ENCODE results near the gene CAPNS2. TPM values are rescaled to one million over a fixed set of nuclear protein-coding genes. Genes with fewer than 3 reads are reported as not detected.
A peak's percentile ranks its signal among the peaks of the same experiment; 100 is the strongest.

Gene CAPNS2
- total and polyA plus RNA-seq, 2 of the 13 experiments (the other 11 are each of a cell fraction or from before 2014, with no cell fraction given) = 0.29 TPM; not detected in 1

DNA sequence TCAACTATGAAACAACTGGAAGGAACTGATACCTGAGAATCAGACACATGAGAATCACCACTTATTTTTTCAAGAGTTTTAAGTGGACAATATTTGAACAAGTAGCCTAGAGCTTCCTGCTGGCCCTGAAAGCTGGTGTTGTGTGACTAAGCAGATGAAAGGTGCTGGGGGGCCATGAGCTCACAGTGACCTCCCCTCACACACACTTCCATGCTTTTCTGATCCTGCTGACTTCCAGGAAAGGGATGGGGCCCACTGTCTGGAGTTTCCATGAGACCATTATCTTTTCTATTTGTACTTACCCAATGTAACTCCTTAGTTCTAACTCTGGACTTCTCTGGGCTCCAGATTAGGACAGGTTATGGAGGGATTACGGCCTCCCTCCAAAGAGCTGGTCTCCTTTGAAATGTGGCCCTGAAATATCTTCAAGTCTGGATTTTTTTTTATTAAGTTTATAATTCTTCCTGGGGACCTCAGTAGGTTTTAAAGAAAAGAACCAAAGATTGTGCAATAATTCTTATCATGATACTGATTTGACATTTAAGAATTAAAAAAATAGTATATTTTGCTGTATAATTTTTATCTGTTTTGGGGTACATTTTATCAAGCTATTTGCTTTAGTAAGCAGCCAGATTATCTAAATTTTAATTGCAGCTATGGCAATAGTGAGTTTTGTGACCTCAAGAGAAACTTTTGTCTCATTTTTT, 4.9 kb downstream of the CAPNS2 start (continued):
- TF ChIP-seq, protein P1, sequence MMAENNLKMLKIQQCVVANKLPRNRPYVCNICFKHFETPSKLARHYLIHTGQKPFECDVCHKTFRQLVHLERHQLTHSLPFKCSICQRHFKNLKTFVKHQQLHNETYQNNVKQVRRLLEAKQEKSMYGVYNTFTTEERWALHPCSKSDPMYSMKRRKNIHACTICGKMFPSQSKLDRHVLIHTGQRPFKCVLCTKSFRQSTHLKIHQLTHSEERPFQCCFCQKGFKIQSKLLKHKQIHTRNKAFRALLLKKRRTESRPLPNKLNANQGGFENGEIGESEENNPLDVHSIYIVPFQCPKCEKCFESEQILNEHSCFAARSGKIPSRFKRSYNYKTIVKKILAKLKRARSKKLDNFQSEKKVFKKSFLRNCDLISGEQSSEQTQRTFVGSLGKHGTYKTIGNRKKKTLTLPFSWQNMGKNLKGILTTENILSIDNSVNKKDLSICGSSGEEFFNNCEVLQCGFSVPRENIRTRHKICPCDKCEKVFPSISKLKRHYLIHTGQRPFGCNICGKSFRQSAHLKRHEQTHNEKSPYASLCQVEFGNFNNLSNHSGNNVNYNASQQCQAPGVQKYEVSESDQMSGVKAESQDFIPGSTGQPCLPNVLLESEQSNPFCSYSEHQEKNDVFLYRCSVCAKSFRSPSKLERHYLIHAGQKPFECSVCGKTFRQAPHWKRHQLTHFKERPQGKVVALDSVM (CRISPR knock-in tag; IDR thresholded peaks at IDR 0.05) = no peak
- TF ChIP-seq, protein P2, sequence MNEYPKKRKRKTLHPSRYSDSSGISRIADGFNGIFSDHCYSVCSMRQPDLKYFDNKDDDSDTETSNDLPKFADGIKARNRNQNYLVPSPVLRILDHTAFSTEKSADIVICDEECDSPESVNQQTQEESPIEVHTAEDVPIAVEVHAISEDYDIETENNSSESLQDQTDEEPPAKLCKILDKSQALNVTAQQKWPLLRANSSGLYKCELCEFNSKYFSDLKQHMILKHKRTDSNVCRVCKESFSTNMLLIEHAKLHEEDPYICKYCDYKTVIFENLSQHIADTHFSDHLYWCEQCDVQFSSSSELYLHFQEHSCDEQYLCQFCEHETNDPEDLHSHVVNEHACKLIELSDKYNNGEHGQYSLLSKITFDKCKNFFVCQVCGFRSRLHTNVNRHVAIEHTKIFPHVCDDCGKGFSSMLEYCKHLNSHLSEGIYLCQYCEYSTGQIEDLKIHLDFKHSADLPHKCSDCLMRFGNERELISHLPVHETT (CRISPR knock-in tag; conservative IDR thresholded peaks at IDR 0.05) = no peak
- peak; percentile 36; the same call in 1 of the 2 replicates for TF ChIP-seq ZNF580 (CRISPR knock-in tag; IDR thresholded peaks at IDR 0.05; ENCODE audit: borderline replicate concordance, low read depth)
- TF ChIP-seq ZNF567 (CRISPR knock-in tag; IDR thresholded peaks at IDR 0.05; ENCODE audit: borderline replicate concordance) = no peak
- TF ChIP-seq MED1 (CRISPR knock-in tag; IDR thresholded peaks at IDR 0.05) = peak; percentile 80
- TF ChIP-seq KDM5A (IDR thresholded peaks at IDR 0.05; ENCODE audit: borderline replicate concordance, low read length) = no peak
- no peak; the same call in 1 of the 2 replicates for TF ChIP-seq ZNF460 (CRISPR knock-in tag; IDR thresholded peaks at IDR 0.05; ENCODE audit: borderline replicate concordance)
- no peak for TF ChIP-seq HNRNPLL (IDR thresholded peaks at IDR 0.05; ENCODE audit: low read depth, low read length, poor library complexity, severe bottlenecking)
- no peak for TF ChIP-seq ZNF251 (CRISPR knock-in tag; IDR thresholded peaks at IDR 0.05)
- TF ChIP-seq ZSCAN9 (CRISPR knock-in tag; IDR thresholded peaks at IDR 0.05; ENCODE audit: borderline replicate concordance) = peak; percentile 87
- TF ChIP-seq, protein P3, sequence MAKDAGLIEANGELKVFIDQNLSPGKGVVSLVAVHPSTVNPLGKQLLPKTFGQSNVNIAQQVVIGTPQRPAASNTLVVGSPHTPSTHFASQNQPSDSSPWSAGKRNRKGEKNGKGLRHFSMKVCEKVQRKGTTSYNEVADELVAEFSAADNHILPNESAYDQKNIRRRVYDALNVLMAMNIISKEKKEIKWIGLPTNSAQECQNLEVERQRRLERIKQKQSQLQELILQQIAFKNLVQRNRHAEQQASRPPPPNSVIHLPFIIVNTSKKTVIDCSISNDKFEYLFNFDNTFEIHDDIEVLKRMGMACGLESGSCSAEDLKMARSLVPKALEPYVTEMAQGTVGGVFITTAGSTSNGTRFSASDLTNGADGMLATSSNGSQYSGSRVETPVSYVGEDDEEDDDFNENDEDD (CRISPR knock-in tag; IDR thresholded peaks at IDR 0.05; ENCODE audit: borderline replicate concordance) = no peak
- TF ChIP-seq PHF8 (CRISPR knock-in tag; IDR thresholded peaks at IDR 0.05) = no peak
- TF ChIP-seq SSRP1 (CRISPR knock-in tag; IDR thresholded peaks at IDR 0.05) = no peak
- peak; percentile 85 for TF ChIP-seq POGZ (CRISPR knock-in tag; IDR thresholded peaks at IDR 0.05)
- TF ChIP-seq FOXO4 (CRISPR knock-in tag; conservative IDR thresholded peaks at IDR 0.05) = no peak
- TF ChIP-seq RNF219 (CRISPR knock-in tag; IDR thresholded peaks at IDR 0.05) = no peak
- TF ChIP-seq ISX (CRISPR knock-in tag; conservative IDR thresholded peaks at IDR 0.05) = no peak
- TF ChIP-seq GLMP (CRISPR knock-in tag; IDR thresholded peaks at IDR 0.05; ENCODE audit: borderline replicate concordance) = no peak
- no peak for TF ChIP-seq IKZF4 (CRISPR knock-in tag; IDR thresholded peaks at IDR 0.05; ENCODE audit: borderline replicate concordance, low read depth, not compliant biosample characterization)
